ENCODE results near the gene AURKAIP1.
"Not testable (repeated sequence)": the region's sequence is repeated elsewhere in the genome, so short reads cannot be mapped to it uniquely, and the experiment has no call there.

GRCh38 chr1:1410238-1410637 lies 35.2 kb upstream of the AURKAIP1 start:
- TF ChIP-seq CTCF, POLR2A (IDR thresholded peaks at IDR 0.05): not testable (repeated sequence)

Measured in testis (tissue), 2 donors.